Liver (tissue), 9 donors: ENCODE results near the gene PPT2. TPM values are rescaled to one million over a fixed set of nuclear protein-coding genes. Genes with fewer than 3 reads are reported as not detected.
A peak's percentile ranks its signal among the peaks of the same experiment; 100 is the strongest.

Source experiments
- DNase-seq: peaks from one replicate; pipeline ENCODE4 v3.0.0-alpha.2; 2017; ENCODE audit warnings: low spot score
- H3K27ac ChIP-seq, 2 donors: one replicate each; pipeline ENCODE4 v1.7.0; 2013; ENCODE audit warnings: inconsistent platforms in 2 of 2, low read length in 2 of 2, control low read depth in 1 of 2, low read depth in 1 of 2, mild to moderate bottlenecking in 1 of 2
- H3K27me3 ChIP-seq, 4 donors: one replicate each; pipeline versions ENCODE4 v1.6.1 to v1.7.0; 2013; ENCODE audit warnings: low read length in 3 of 4, inconsistent platforms in 1 of 4, mild to moderate bottlenecking in 1 of 4, moderate library complexity in 1 of 4; ENCODE audit not compliant: control insufficient read depth in 4 of 4, insufficient read depth in 4 of 4
- H3K36me3 ChIP-seq, 4 donors: one replicate each; pipeline versions ENCODE4 v1.6.1 to v1.7.0; 2013; ENCODE audit warnings: low read length in 3 of 4, mild to moderate bottlenecking in 3 of 4, low read depth in 1 of 4, moderate library complexity in 1 of 4; ENCODE audit not compliant: control insufficient read depth in 4 of 4, insufficient read depth in 3 of 4
- H3K4me1 ChIP-seq, 4 donors: one replicate each; pipeline versions ENCODE4 v1.6.1 to v1.7.0; 2013; ENCODE audit warnings: low read length in 3 of 4, mild to moderate bottlenecking in 3 of 4, moderate library complexity in 1 of 4; ENCODE audit not compliant: control insufficient read depth in 4 of 4, insufficient read depth in 4 of 4
- H3K4me3 ChIP-seq, 3 donors: one replicate each; pipeline versions ENCODE4 v1.6.1 to v1.7.0; 2013; ENCODE audit warnings: low read length in 3 of 3, control low read depth in 1 of 3, low read depth in 1 of 3, mild to moderate bottlenecking in 1 of 3
- H3K9ac ChIP-seq, 2 donors: one replicate each; pipeline ENCODE4 v1.7.0; 2013; ENCODE audit warnings: low read length in 2 of 2, mild to moderate bottlenecking in 2 of 2, moderate library complexity in 2 of 2, control low read depth in 1 of 2, low read depth in 1 of 2
- H3K9me3 ChIP-seq, 4 donors: one replicate each; pipeline versions ENCODE4 v1.6.1 to v1.7.0; 2013; ENCODE audit warnings: low read length in 3 of 4; ENCODE audit not compliant: control insufficient read depth in 4 of 4
- ATF3 ChIP-seq: IDR thresholded peaks from 2 replicates; pipeline ENCODE4 v1.6.1; 2016; ENCODE audit warnings: antibody characterized with exemption
- CTCF ChIP-seq: fragments of 150-350 bp; IDR thresholded peaks from 2 replicates; pipeline ENCODE4 v1.5.1; 2017; ENCODE audit warnings: improper control_type of control experiment, low read depth, low read length; ENCODE audit not compliant: missing input control
- EGR1 ChIP-seq, 2 donors: IDR thresholded peaks; 2 replicates each; pipeline ENCODE4 v1.6.1; 2016 to 2018; ENCODE audit warnings: antibody characterized with exemption in 2 of 2, low read depth in 2 of 2
- FOXA1 ChIP-seq: IDR thresholded peaks from 2 replicates; pipeline ENCODE4 v1.6.1; 2016; ENCODE audit warnings: antibody characterized with exemption
- FOXA2 ChIP-seq: IDR thresholded peaks from 2 replicates; pipeline ENCODE4 v1.6.1; 2016; ENCODE audit warnings: antibody characterized with exemption
- GABPA ChIP-seq, 2 donors: IDR thresholded peaks in 1 of 2; conservative IDR thresholded peaks in 1 of 2; 2 replicates each; pipeline ENCODE4 v1.6.1; 2016; ENCODE audit warnings: antibody characterized with exemption in 2 of 2, mild to moderate bottlenecking in 1 of 2, moderate library complexity in 1 of 2
- HNF4A ChIP-seq, 2 donors: conservative IDR thresholded peaks; 2 replicates each; pipeline ENCODE4 v1.6.1; 2016; ENCODE audit warnings: antibody characterized with exemption in 2 of 2, mild to moderate bottlenecking in 2 of 2
- HNF4G ChIP-seq: IDR thresholded peaks from 2 replicates; pipeline ENCODE4 v1.6.1; 2016; ENCODE audit warnings: antibody characterized with exemption
- JUND ChIP-seq, 2 donors: IDR thresholded peaks; 2 replicates each; pipeline ENCODE4 v1.6.1; 2016; ENCODE audit warnings: antibody characterized with exemption in 2 of 2
- MAX ChIP-seq: IDR thresholded peaks from 2 replicates; pipeline ENCODE4 v1.6.1; 2016; ENCODE audit warnings: antibody characterized with exemption
- NR2F2 ChIP-seq: IDR thresholded peaks from 2 replicates; pipeline ENCODE4 v1.6.1; 2016; ENCODE audit warnings: antibody characterized with exemption
- RAD21 ChIP-seq, 2 donors: IDR thresholded peaks; 2 replicates each; pipeline ENCODE4 v1.6.1; 2016; ENCODE audit warnings: antibody characterized with exemption in 2 of 2, mild to moderate bottlenecking in 2 of 2
- REST ChIP-seq: IDR thresholded peaks from 2 replicates; pipeline ENCODE4 v1.6.1; 2016; ENCODE audit warnings: antibody characterized with exemption, mild to moderate bottlenecking
- RXRA ChIP-seq, 2 donors: IDR thresholded peaks; 2 replicates each; pipeline ENCODE4 v1.6.1; 2017 to 2018; ENCODE audit warnings: antibody characterized with exemption in 2 of 2, mild to moderate bottlenecking in 1 of 2
- SP1 ChIP-seq: IDR thresholded peaks from 2 replicates; pipeline ENCODE4 v1.6.1; 2018; ENCODE audit warnings: antibody characterized with exemption, mild to moderate bottlenecking
- TAF1 ChIP-seq: conservative IDR thresholded peaks from 2 replicates; pipeline ENCODE4 v1.6.1; 2016; ENCODE audit warnings: antibody characterized with exemption, mild to moderate bottlenecking
- YY1 ChIP-seq: IDR thresholded peaks from 2 replicates; pipeline ENCODE4 v1.6.1; 2016; ENCODE audit warnings: antibody characterized with exemption, mild to moderate bottlenecking
- ZBTB33 ChIP-seq: IDR thresholded peaks from 2 replicates; pipeline ENCODE4 v1.6.1; 2016; ENCODE audit warnings: antibody characterized with exemption
- WGBS: extraction: QIAGEN DNeasy Blood & Tissue Kit; methylation state at CpG from one replicate; pipeline ENCODE4 v1.1.7; 2013; 5-methylcytosine and 5-hydroxymethylcytosine counted together
- polyA plus RNA-seq, 2 donors: library from polyadenylated mRNA; stranded (reverse) in 1 of 2; unstranded in 1 of 2; fragments of 200-250 nt in 1 of 2; fragments of >200 nt in 1 of 2; fragmentation: Nextera tagmentation in 1 of 2; extraction: Ambion mirVana in 1 of 2; gene quantifications; one replicate each; pipeline versions ENCODE4 v1.2.1 to v1.2.3, GENCODE V29; 2013 to 2015
- total RNA-seq, 2 donors: library from RNA; depleted of rRNA; stranded (reverse); fragments of >200 nt; gene quantifications; one replicate each; pipeline ENCODE4 v1.2.3, GENCODE V29; 2014
- donor health status: healthy.
- donor health status: healthy.
- donor health status: healthy.
- donor health status: healthy.
- donor health status: healthy.

Gene PPT2
- total and polyA plus RNA-seq, 4 donors: 7.6 to 47.4 (median 15.1) TPM

GRCh38 chr6:32194825-32195651 lies 41.1 kb downstream of the PPT2 start:
- DNase-seq: peak; percentile 65
- Histone ChIP-seq H3K4me3 (peak overlapping the region; percentile 38 to 53 (median 50)), H3K4me1 (peaks cover 3 to 33% (median 17%) of the 10 kb centered on the region in 4 donors), H3K9ac (peak overlapping the region; percentile 66 to 84), H3K36me3 (no peaks in the 10 kb centered on the region), H3K27me3 (no peaks in the 10 kb centered on the region), H3K9me3 (no peaks in the 10 kb centered on the region), H3K27ac (peak overlapping the region; percentile 82 to 99)
- WGBS: 18% methylated on average over 15 of the region's 15 CpGs
- TF ChIP-seq RAD21 (IDR thresholded peaks at IDR 0.05): peak; percentile 33 to 52
- no peak for TF ChIP-seq YY1
- TF ChIP-seq GABPA (IDR thresholded peaks at IDR 0.05 in 1 of 2, conservative IDR thresholded peaks at IDR 0.05 in 1 of 2): no peak
- peak in 1 of 2 donors; percentile 48 for TF ChIP-seq JUND (IDR thresholded peaks at IDR 0.05)
- TF ChIP-seq CTCF: peak; percentile 41
- peak in 1 of 2 donors; percentile 29 for TF ChIP-seq HNF4A (conservative IDR thresholded peaks at IDR 0.05)
- no peak for TF ChIP-seq ATF3

- H3K4me3 ChIP-seq: peak overlapping the region in 1 of 3 donors; percentile 54
- TF ChIP-seq NR2F2 (peak; percentile 17), REST (peak; percentile 53), FOXA1 (peak; percentile 74), ATF3 (no peak), YY1 (peak; percentile 86), MAX (peak; percentile 65), HNF4G (no peak), EGR1 (IDR thresholded peaks at IDR 0.05; ENCODE audit: low read depth in 2 of 2) (peak in 1 of 2 donors; percentile 95), RAD21 (IDR thresholded peaks at IDR 0.05) (peak; percentile 44 to 73), SP1 (peak; percentile 91), ZBTB33 (peak; percentile 73), TAF1 (no peak), GABPA (IDR thresholded peaks at IDR 0.05 in 1 of 2, conservative IDR thresholded peaks at IDR 0.05 in 1 of 2) (peak in 1 of 2 donors; percentile 84), HNF4A (conservative IDR thresholded peaks at IDR 0.05) (peak in 1 of 2 donors; percentile 37), RXRA (IDR thresholded peaks at IDR 0.05) (peak in 1 of 2 donors; percentile 54), JUND (IDR thresholded peaks at IDR 0.05) (no peak), CTCF (peak; percentile 80), FOXA2 (no peak)
- H3K4me1 ChIP-seq: peaks cover 2 to 29% (median 16%) of the 10 kb centered on the region in 4 donors
- H3K36me3 ChIP-seq: no peaks in the 10 kb centered on the region
- peak overlapping the region; percentile 92 to 99 for H3K27ac ChIP-seq
- no peaks in the 10 kb centered on the region for H3K9me3 ChIP-seq
- H3K27me3 ChIP-seq: no peaks in the 10 kb centered on the region
- DNase-seq: peak; percentile 100
- under 1% methylated on average over 25 of the region's 25 CpGs for WGBS
- no peak overlapping the region for H3K9ac ChIP-seq
Observed at GRCh38 chr6:32195652-32195901, 41.6 kb downstream of the PPT2 start.
